ENCODE measurements around the gene RBM44.

DNA sequence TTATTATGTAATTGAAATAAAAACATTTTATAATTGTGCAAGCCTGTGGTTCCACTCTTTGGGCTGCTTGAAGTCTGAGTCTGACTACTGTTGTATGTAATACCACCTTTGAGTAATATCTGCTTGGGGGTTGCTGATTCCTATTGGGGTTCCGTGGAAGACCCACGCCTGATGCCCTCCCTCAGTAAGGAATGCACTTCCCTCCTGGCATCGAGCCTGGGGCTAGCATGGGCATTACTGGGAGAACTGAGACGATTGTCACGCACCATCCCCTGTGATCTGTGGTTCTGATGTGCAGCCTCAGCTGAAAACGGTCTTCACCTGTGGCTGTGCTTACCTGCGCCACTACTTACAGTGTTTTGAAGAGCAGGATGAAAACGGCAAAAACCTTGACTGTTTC lies 32.7 kb upstream of the RBM44 start:
- TF ChIP-seq RAD21 (conservative IDR thresholded peaks at IDR 0.05): no peak
- no peak for TF ChIP-seq POLR2AphosphoS5 (IDR thresholded peaks at IDR 0.05)
- TF ChIP-seq CTCF (IDR thresholded peaks at IDR 0.05; ENCODE audit: poor library complexity, severe bottlenecking): no peak
- TF ChIP-seq EZH2 (IDR thresholded peaks at IDR 0.05; ENCODE audit: borderline replicate concordance, insufficient read depth, low read length, poor library complexity, severe bottlenecking): no peak
- no peak for TF ChIP-seq EP300 (conservative IDR thresholded peaks at IDR 0.05; ENCODE audit: poor library complexity, severe bottlenecking)
- TF ChIP-seq TAF1 (IDR thresholded peaks at IDR 0.05; ENCODE audit: low read depth): no peak
- TF ChIP-seq, protein P1, sequence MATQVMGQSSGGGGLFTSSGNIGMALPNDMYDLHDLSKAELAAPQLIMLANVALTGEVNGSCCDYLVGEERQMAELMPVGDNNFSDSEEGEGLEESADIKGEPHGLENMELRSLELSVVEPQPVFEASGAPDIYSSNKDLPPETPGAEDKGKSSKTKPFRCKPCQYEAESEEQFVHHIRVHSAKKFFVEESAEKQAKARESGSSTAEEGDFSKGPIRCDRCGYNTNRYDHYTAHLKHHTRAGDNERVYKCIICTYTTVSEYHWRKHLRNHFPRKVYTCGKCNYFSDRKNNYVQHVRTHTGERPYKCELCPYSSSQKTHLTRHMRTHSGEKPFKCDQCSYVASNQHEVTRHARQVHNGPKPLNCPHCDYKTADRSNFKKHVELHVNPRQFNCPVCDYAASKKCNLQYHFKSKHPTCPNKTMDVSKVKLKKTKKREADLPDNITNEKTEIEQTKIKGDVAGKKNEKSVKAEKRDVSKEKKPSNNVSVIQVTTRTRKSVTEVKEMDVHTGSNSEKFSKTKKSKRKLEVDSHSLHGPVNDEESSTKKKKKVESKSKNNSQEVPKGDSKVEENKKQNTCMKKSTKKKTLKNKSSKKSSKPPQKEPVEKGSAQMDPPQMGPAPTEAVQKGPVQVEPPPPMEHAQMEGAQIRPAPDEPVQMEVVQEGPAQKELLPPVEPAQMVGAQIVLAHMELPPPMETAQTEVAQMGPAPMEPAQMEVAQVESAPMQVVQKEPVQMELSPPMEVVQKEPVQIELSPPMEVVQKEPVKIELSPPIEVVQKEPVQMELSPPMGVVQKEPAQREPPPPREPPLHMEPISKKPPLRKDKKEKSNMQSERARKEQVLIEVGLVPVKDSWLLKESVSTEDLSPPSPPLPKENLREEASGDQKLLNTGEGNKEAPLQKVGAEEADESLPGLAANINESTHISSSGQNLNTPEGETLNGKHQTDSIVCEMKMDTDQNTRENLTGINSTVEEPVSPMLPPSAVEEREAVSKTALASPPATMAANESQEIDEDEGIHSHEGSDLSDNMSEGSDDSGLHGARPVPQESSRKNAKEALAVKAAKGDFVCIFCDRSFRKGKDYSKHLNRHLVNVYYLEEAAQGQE (IDR thresholded peaks at IDR 0.05; ENCODE audit: borderline replicate concordance): no peak

All from neural cell (in vitro differentiated cells).